Parathyroid adenoma (tissue), 2 donors: ENCODE results near the gene GIPR.
A peak's percentile ranks its signal among the peaks of the same experiment; 100 is the strongest.
"Not testable (repeated sequence)": the region's sequence is repeated elsewhere in the genome, so short reads cannot be mapped to it uniquely, and the experiment has no call there.

Source experiments
- H2AFZ ChIP-seq: fragments of 300-600 bp; sonication (generic); one replicate; pipeline ENCODE4 v1.7.0; 2017; ENCODE audit warnings: antibody characterized with exemption, mild to moderate bottlenecking
- H3K27ac ChIP-seq: fragments of 300-600 bp; sonication (generic); one replicate; pipeline ENCODE4 v1.7.0; 2017
- H3K27me3 ChIP-seq: fragments of 300-600 bp; sonication (generic); one replicate; pipeline ENCODE4 v1.7.0; 2017; ENCODE audit warnings: low read length; ENCODE audit not compliant: control insufficient read depth, insufficient read depth
- H3K36me3 ChIP-seq: fragments of 300-600 bp; sonication (generic); one replicate; pipeline ENCODE4 v1.7.0; 2017; ENCODE audit warnings: low read length; ENCODE audit not compliant: control insufficient read depth, insufficient read depth
- H3K4me1 ChIP-seq: fragments of 300-600 bp; sonication (generic); one replicate; pipeline ENCODE4 v1.7.0; 2017; ENCODE audit warnings: control low read depth
- H3K4me2 ChIP-seq: fragments of 300-600 bp; sonication (generic); one replicate; pipeline ENCODE4 v1.7.0; 2017; ENCODE audit warnings: low read length
- H3K4me3 ChIP-seq: fragments of 300-600 bp; sonication (generic); one replicate; pipeline ENCODE4 v1.7.0; 2017; ENCODE audit warnings: low read depth, low read length
- H3K79me2 ChIP-seq: fragments of 300-600 bp; sonication (generic); one replicate; pipeline ENCODE4 v1.7.0; 2017; ENCODE audit warnings: control low read depth
- H3K9ac ChIP-seq: fragments of 300-600 bp; sonication (generic); one replicate; pipeline ENCODE4 v1.7.0; 2017; ENCODE audit warnings: mild to moderate bottlenecking
- H3K9me3 ChIP-seq: fragments of 300-600 bp; sonication (generic); one replicate; pipeline ENCODE4 v1.7.0; 2017; ENCODE audit warnings: low read length; ENCODE audit not compliant: control insufficient read depth
- CTCF ChIP-seq: fragments of 300-600 bp; sonication (generic); IDR thresholded peaks from one replicate; pipeline ENCODE4 v1.7.0; 2017; ENCODE audit warnings: antibody characterized with exemption, mild to moderate bottlenecking
- donor health status: primary hyperparathyroidism.

GIPR gene

GRCh38 chr19:45667620-45668341 lies at the start of gene GIPR:
TSS of gene GIPR (plus strand) at chr19:45668221. CDS start at chr19:45669521, 1,300 bp downstream.
- TF ChIP-seq CTCF, result no peak
- peak within 1 kb of the TSS; percentile 79 for H3K4me3 ChIP-seq

GRCh38 chr19:45621389-45621788 lies 46.6 kb upstream of the GIPR start:
- no peak for TF ChIP-seq CTCF
- Histone ChIP-seq H3K79me2 (no peaks in the 10 kb centered on the region), H3K27ac (no peak overlapping the region), H3K4me3 (no peak overlapping the region), H2AFZ (no peak overlapping the region), H3K9ac (no peak overlapping the region), H3K4me2 (no peak overlapping the region), H3K27me3 (no peaks in the 10 kb centered on the region), H3K36me3 (no peaks in the 10 kb centered on the region), H3K9me3 (no peaks in the 10 kb centered on the region), H3K4me1 (no peaks in the 10 kb centered on the region)

More at GRCh38 chr19:45667620-45668341, at the start of gene GIPR:
- Histone ChIP-seq H3K36me3 (no peaks in the 10 kb centered on the region), H3K27ac (no peak within 1 kb of the TSS), H3K4me1 (peaks cover 3% of the 10 kb centered on the region), H2AFZ (peak within 1 kb of the TSS; percentile 73), H3K9me3 (no peaks in the 10 kb centered on the region), H3K27me3 (no peaks in the 10 kb centered on the region), H3K9ac (no peak within 1 kb of the TSS), H3K79me2 (no peaks in the 10 kb centered on the region), H3K4me2 (peak within 1 kb of the TSS; percentile 99)

GRCh38 chr19:45621976-45622503 lies 46.0 kb upstream of the GIPR start:
- H3K27me3 ChIP-seq, result no peaks in the 10 kb centered on the region

GRCh38 chr19:45623984-45624383 lies 44.0 kb upstream of the GIPR start:
- Histone ChIP-seq H3K4me3 (no peak overlapping the region), H3K27ac (no peak overlapping the region), H2AFZ (no peak overlapping the region), H3K4me1 (no peaks in the 10 kb centered on the region), H3K36me3 (no peaks in the 10 kb centered on the region), H3K27me3 (no peaks in the 10 kb centered on the region), H3K4me2 (no peak overlapping the region), H3K79me2 (no peaks in the 10 kb centered on the region), H3K9me3 (no peaks in the 10 kb centered on the region), H3K9ac (no peak overlapping the region)
- TF ChIP-seq CTCF, result no peak

More at GRCh38 chr19:45621976-45622503, 46.0 kb upstream of the GIPR start:
- H2AFZ ChIP-seq, result no peak overlapping the region
- H3K36me3 ChIP-seq, result no peaks in the 10 kb centered on the region
- no peak overlapping the region for H3K4me2 ChIP-seq
- H3K9me3 ChIP-seq, result no peaks in the 10 kb centered on the region
- H3K9ac ChIP-seq, result no peak overlapping the region
- H3K4me1 ChIP-seq, result no peaks in the 10 kb centered on the region
- no peaks in the 10 kb centered on the region for H3K79me2 ChIP-seq
- no peak overlapping the region for H3K27ac ChIP-seq
- no peak overlapping the region for H3K4me3 ChIP-seq
- TF ChIP-seq CTCF, result no peak

- H3K27ac ChIP-seq, H3K9ac ChIP-seq, H3K4me2 ChIP-seq, H3K79me2 ChIP-seq, H3K27me3 ChIP-seq, H3K4me3 ChIP-seq, H2AFZ ChIP-seq, H3K4me1 ChIP-seq, H3K36me3 ChIP-seq, H3K9me3 ChIP-seq: not testable (repeated sequence)
Observed at GRCh38 chr19:45628219-45628618, 39.8 kb upstream of the GIPR start.
